ENCODE results near the gene OVOL3.

- TF ChIP-seq CTCF (conservative IDR thresholded peaks at IDR 0.05; ENCODE audit: low read length) (no peak), EZH2phosphoT487 (IDR thresholded peaks at IDR 0.05; ENCODE audit: borderline replicate concordance, low read depth, low read length) (no peak)
Observed at GRCh38 chr19:36093146-36093662, 17.7 kb upstream of the OVOL3 start.

All from OCI-LY7 (cell line).